ENCODE measurements around the gene ARPIN.
A peak's percentile ranks its signal among the peaks of the same experiment; 100 is the strongest.

ARPIN gene

GRCh38 chr15:89878323-89878722 is 34.4 kb downstream of the ARPIN start:
- TF ChIP-seq CTCF (IDR thresholded peaks at IDR 0.05; ENCODE audit: low read depth, low read length, missing control alignments) = no peak
- DNase-seq = no peak
- H3K4me3 ChIP-seq (ENCODE audit: low read depth, low read length) = no peak overlapping the region
- no peaks in the 10 kb centered on the region for H3K27me3 ChIP-seq (replicated peaks)
- H3K36me3 ChIP-seq (replicated peaks) = peaks cover 14% of the 10 kb centered on the region
- H3K27ac ChIP-seq = no peak overlapping the region
- in situ Hi-C loops (cut with HindIII; ENCODE audit: low pct_ligation_motif_present, low sequenced_read_pairs) = loop anchor here (5.0 kb wide), 1 partner anchor 116 kb away; no protein-coding TSS in a partner anchor

- TF ChIP-seq CTCF (IDR thresholded peaks at IDR 0.05; ENCODE audit: low read depth, low read length, missing control alignments) = no peak
- H3K27ac ChIP-seq = no peak overlapping the region
- H3K27me3 ChIP-seq (replicated peaks) = no peaks in the 10 kb centered on the region
- no peak overlapping the region for H3K4me3 ChIP-seq (ENCODE audit: low read depth, low read length)
- in situ Hi-C loops (cut with HindIII; ENCODE audit: low pct_ligation_motif_present, low sequenced_read_pairs) = loop anchor here (5.0 kb wide), 1 partner anchor 115 kb away; no protein-coding TSS in a partner anchor
- peaks cover 14% of the 10 kb centered on the region for H3K36me3 ChIP-seq (replicated peaks)
- DNase-seq = no peak
Measured at GRCh38 chr15:89877083-89877425, 35.7 kb downstream of the ARPIN start.

GRCh38 chr15:89876396-89877082 is 36.2 kb downstream of the ARPIN start:
- no peak overlapping the region for H3K4me3 ChIP-seq (ENCODE audit: low read depth, low read length)
- no peak for TF ChIP-seq CTCF (IDR thresholded peaks at IDR 0.05; ENCODE audit: low read depth, low read length, missing control alignments)
- H3K27ac ChIP-seq = no peak overlapping the region
- DNase-seq = no peak
- in situ Hi-C loops (cut with HindIII; ENCODE audit: low pct_ligation_motif_present, low sequenced_read_pairs) = loop anchor here (5.0 kb wide), 1 partner anchor 114 kb away; no protein-coding TSS in a partner anchor
- H3K36me3 ChIP-seq (replicated peaks) = peaks cover 14% of the 10 kb centered on the region
- H3K27me3 ChIP-seq (replicated peaks) = no peaks in the 10 kb centered on the region

- TF ChIP-seq CTCF (IDR thresholded peaks at IDR 0.05; ENCODE audit: low read depth, low read length, missing control alignments) = no peak
- DNase-seq = no peak
- Histone ChIP-seq H3K27ac (no peak overlapping the region), H3K27me3 (replicated peaks) (no peaks in the 10 kb centered on the region), H3K36me3 (replicated peaks) (peaks cover 14% of the 10 kb centered on the region), H3K4me3 (ENCODE audit: low read depth, low read length) (no peak overlapping the region)
- in situ Hi-C loops (cut with HindIII; ENCODE audit: low pct_ligation_motif_present, low sequenced_read_pairs) = loop anchor here (5.0 kb wide), 1 partner anchor 113 kb away; no protein-coding TSS in a partner anchor
Measured at GRCh38 chr15:89875741-89876140, 37.0 kb downstream of the ARPIN start.

- peak; percentile 99 for TF ChIP-seq CTCF (IDR thresholded peaks at IDR 0.05; ENCODE audit: low read depth, low read length, missing control alignments)
- no peak overlapping the region for H3K4me3 ChIP-seq (ENCODE audit: low read depth, low read length)
- H3K27me3 ChIP-seq (replicated peaks) = no peaks in the 10 kb centered on the region
- H3K27ac ChIP-seq = no peak overlapping the region
- DNase-seq = peak; percentile 59
- in situ Hi-C loops (cut with HindIII; ENCODE audit: low pct_ligation_motif_present, low sequenced_read_pairs) = loop anchor here (5.0 kb wide), 1 partner anchor 113 kb away; no protein-coding TSS in a partner anchor
- H3K36me3 ChIP-seq (replicated peaks) = peaks cover 20% of the 10 kb centered on the region
Measured at GRCh38 chr15:89874926-89875564, 37.7 kb downstream of the ARPIN start.
